GM18951 (cell line): Measurements from ENCODE around the gene MAP4K2.
A peak's percentile ranks its signal among the peaks of the same experiment; 100 is the strongest.

Source experiments
- POLR2A ChIP-seq: IDR thresholded peaks from 4 replicates; pipeline ENCODE4 v1.6.1; 2011; ENCODE audit warnings: mild to moderate bottlenecking; ENCODE audit not compliant: insufficient read length, insufficient read depth; ENCODE audit errors: extremely low read depth
- in situ Hi-C: fragments of 300-500 bp; cut with MboI; formaldehyde crosslinking; loops from one replicate; pipeline ENCODE4 v1.12.0; 2022; ENCODE audit warnings: low sequenced_read_pairs, mixed read lengths, inconsistent platforms; ENCODE audit not compliant: unreplicated experiment

Gene MAP4K2

DNA sequence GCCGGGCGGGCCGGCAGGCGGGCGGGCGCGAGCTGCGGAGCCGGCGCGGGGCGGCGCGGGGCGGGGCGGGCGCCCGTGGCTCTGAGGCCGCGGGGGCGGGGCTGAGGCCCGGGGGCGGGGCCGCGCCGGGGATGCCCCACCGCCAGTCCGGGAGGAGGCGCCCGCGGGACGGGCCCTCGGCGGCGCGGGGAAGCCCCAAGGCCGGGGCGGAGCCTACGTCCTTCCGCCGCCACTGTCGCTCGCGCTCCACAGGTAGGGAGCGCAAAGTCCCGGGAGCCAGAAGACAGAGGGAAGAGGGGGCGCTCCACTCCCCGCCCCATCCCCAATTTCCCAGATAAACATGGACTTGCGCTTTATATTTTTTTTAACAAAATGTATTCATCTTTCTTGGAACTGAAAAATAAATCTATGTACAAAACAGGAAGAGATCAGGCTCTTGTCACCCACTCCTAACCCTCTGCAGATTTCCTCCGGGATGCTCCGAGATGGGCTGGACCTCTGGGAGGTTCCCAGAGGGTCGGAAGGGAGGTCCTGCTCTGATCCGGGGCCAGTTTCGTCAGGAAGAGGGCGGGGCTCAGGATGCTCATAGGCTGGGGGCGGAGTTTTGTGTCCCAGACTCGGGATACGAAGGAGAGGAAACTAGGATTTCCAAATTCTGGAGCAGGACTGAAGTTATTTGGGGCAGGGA lies at the start of gene MAP4K2:
Gene MAP4K2, minus strand, starts transcription at position 57 of the 688 bp plus-strand sequence. CDS start 65 bp downstream, outside the sequence.
- TF ChIP-seq POLR2A, result peak; percentile 51
- in situ Hi-C loops, result no loop called here

DNA sequence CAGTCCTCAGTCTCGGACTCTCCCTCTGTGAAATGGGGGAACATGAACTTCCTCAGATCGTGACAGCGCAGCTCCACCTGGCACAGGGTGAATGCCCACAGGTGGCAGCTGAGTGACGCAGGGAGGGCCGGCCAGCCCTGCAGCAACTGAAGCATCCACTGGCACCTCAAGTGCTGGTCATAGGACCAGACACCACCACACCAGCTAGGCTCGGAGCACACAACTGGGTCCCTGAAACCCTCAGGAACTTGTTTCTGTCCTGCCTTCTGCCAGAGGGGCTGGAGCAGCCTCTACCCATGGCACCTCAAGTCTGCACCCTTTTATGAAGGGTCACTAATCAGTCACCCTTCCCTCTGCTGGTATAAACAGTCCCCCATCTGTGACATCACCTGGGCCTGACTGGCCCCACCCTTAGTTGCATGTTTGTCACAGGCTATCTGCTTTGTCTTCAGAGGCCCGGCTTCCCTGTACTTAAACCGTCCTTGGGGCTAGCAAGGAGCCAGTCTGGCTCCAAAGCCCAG lies 48.9 kb upstream of the MAP4K2 start:
- in situ Hi-C loops, result no loop called here
- TF ChIP-seq POLR2A, result peak; percentile 23

DNA sequence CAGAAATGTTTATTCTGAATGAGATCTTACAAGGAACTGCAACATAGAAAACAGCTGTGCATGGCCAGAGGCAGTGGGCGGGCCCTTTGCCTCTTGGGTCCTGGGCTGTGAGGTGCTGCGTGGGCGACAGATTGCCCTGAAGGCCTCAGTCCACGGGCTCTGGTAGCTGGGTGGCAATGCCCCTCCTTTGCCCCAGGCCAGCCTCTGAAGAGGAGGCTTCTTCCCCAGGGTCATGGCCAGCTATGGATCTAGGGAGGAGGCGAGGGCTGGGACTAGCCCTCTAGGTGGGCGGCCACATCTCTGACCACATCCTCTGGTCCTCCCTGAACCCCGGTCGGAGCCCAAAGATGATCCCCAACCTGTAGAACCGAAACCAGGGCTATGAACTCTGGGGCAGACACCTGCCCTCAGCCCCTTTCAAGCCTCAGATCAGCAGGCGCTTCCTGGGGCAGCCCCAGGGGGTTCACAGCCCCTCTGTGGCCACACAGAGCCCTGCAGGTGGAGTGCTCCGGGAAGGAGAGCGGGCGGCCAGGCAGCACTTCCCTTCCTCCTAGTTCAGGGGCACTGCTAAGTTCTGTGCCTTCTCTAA lies 48.1 kb upstream of the MAP4K2 start:
- peak; percentile 56 for TF ChIP-seq POLR2A
- in situ Hi-C loops, result no loop called here

DNA sequence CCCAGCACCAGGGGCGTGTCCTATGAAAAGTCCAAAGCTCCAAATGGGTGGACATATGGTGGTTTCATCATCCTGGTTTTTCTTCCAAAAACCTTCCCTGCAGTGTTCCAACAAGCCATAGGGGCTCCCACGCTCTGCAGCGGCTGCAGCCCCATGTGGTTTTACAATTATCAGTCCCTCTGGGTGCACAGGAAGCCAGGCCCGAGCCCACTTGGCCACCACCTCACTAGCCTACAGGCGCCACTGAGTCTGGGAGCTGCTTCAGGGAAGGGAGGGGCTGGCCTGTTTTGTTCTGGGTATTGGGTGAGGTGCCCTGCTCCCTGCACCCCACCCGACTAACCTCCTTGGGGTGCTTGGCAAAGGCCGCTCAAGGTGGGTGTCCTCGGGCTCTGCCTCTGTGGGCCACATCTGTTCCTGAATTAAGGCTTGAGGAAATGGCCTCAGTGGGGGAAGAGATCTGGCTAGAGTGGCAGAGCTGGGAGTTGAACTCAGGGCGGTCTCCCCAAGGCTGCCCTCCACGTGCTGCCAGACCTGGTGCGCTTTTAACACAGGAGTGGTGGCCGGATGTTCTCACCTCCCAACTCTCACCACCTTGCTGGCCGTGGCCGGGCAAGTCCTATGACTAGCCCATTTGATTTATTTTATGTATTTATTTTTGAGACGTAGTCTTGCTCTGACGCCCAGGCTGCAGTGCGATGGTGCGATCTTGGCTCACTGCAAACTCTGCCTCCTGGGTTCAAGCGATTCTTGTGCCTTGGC lies 46.8 kb upstream of the MAP4K2 start:
- in situ Hi-C loops, result loop anchor here (5.0 kb wide), 1 partner anchor 43 kb away; no protein-coding TSS in a partner anchor

DNA sequence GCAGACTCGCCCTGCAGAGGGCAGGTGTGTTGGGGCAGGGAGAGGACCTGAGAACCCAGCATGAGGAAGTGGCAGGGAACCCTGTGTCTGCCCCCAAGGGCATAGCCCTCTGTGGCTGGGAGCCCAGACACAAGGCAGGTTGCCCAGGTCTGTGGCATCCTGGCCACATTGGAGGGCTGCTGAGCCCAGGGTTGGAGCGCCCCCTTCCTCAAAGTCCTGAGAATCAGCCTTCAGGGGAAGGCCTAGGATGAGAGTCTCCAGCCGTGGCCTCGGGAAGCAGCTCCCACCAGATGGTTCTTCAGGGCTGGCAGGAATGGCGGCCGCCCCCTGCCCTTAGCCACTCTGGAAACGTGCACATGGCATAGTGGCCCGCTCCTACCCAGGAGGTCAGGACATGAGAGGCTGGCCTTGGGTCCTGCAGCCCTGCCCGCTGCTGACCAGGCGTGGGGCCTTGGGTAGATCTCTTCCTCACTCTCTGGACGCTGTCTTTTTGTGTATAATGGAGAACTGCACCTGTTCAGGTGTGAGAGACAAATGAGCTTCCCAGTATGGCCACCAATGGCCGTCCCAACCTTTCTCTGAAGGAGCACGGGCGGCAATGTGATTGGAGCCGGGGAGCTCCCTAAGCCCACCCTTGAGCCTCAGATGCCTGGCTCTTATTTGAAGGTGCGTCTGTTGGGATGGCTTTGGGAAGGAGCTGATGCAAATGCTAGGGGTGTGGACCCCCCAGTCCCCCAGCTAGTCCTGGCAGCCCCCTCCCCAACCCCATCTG lies 46.0 kb upstream of the MAP4K2 start:
- TF ChIP-seq POLR2A, result no peak
- in situ Hi-C loops, result loop anchor here (5.0 kb wide), 1 partner anchor 43 kb away; no protein-coding TSS in a partner anchor

More for the DNA sequence above, 46.8 kb upstream of the MAP4K2 start:
- no peak for TF ChIP-seq POLR2A

DNA sequence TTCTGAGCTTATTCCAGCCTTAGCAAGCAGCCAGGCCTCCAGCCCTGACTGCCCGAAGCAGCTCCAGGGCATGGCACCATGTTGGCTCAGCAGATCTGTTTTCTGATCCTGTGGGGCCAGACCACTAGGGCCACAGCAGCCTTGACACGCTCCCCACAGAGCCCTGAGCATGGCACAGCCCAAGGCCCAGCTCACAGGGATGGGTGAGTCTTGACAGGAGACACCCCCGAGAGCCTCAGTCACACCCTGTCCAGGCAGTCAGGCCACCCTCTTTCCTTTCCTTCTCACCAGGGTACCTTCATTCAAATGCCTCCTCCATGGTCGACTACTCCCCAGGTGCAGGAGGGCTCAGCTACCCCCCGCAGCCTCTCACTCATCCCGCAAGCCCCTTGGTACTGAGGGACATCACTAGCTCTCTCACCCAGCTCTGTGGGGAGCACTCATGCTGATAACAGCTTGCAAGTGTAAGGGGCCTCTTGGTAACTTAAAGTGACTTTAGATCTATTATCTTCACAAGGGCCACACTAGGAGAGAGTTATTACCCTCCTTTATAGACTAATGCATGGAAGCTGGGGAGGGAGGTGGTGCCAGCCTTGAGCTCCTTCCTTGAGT lies 45.3 kb upstream of the MAP4K2 start:
- in situ Hi-C loops, result loop anchor here (5.0 kb wide), 1 partner anchor 44 kb away; no protein-coding TSS in a partner anchor
- no peak for TF ChIP-seq POLR2A

DNA sequence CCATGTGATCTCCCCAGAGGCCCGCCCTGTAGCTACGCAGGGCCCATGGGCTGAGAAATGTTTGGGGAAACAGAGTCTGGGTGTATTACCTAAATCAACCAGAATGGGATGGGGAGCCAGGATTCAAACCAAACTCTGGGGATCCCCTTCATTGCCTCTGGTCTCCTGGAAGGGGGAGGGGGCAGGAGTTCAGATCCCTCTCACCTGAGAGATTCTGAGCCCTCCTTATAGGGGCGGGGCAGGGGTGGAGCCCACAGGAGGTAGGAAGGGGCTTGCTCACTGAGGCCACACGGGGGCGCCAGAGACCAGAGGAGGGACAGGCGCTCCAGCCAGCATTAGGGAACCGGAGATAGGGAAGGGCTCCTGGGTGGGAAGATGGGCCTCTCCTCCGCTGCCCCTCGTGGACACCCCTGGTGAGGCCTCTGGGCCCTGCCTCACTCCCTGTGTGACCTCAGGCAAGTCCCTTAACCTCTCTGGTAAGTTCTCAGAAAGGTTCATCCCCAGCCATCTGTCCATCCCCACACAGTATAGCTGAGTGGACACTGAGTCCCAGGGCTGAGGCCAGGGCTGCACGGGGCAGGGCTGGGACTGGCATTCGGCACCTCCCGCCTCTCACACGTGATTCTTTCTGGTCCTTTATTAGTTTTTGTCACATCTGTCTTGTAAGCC lies 44.1 kb upstream of the MAP4K2 start:
- TF ChIP-seq POLR2A, result no peak
- in situ Hi-C loops, result loop anchor here (5.0 kb wide), 1 partner anchor 45 kb away; no protein-coding TSS in a partner anchor

DNA sequence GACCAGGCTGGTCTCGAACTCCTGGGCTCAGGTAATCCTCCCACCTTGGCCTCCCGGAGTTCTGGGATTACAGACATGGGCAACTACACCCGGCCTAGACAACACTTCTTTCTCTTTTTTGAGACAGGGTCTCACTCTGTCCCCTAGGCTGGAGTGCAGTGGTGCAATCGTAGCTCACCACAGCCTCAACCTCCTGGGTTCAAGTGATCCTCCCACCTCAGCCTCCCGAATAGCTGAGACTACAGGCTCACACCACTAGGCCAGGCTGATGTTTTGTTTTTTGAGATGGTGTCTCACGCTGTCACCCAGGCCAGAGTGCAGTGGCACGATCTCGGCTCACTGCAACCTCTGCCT lies 42.7 kb upstream of the MAP4K2 start:
- in situ Hi-C loops, result loop anchor here (5.0 kb wide), 1 partner anchor 47 kb away; no protein-coding TSS in a partner anchor

DNA sequence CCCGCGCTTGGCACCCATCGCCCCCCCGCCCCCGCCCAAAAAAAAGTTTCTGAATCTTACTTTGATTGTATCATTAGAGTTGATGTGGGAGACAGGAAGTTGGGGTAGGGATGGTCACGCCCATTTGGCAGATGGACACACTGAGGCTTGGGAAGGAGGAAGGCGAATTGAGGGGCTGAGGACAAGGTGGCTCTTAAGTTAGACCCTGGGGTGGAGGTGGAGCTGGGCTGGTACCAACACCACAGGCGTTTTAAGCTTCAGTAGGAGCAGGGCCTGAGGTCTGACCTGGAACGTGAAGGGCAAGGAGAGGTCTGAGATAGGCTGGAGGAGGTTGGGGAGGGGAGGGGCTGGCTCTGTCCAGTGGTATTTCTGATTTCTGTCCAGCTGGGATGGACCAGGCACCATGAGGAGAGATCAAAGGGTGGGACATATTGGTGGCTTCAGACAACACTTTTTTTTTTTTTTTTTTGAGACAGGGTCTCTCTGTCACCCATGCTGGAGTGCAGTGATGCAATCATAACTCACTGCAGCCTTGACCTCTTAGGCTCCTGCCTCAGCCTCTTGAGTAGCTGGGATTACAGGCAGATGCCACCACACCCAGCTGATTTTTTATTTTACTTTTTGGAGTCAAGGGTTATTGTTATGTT lies 42.2 kb upstream of the MAP4K2 start:
- in situ Hi-C loops, result loop anchor here (5.0 kb wide), 1 partner anchor 47 kb away; no protein-coding TSS in a partner anchor
- TF ChIP-seq POLR2A, result no peak

DNA sequence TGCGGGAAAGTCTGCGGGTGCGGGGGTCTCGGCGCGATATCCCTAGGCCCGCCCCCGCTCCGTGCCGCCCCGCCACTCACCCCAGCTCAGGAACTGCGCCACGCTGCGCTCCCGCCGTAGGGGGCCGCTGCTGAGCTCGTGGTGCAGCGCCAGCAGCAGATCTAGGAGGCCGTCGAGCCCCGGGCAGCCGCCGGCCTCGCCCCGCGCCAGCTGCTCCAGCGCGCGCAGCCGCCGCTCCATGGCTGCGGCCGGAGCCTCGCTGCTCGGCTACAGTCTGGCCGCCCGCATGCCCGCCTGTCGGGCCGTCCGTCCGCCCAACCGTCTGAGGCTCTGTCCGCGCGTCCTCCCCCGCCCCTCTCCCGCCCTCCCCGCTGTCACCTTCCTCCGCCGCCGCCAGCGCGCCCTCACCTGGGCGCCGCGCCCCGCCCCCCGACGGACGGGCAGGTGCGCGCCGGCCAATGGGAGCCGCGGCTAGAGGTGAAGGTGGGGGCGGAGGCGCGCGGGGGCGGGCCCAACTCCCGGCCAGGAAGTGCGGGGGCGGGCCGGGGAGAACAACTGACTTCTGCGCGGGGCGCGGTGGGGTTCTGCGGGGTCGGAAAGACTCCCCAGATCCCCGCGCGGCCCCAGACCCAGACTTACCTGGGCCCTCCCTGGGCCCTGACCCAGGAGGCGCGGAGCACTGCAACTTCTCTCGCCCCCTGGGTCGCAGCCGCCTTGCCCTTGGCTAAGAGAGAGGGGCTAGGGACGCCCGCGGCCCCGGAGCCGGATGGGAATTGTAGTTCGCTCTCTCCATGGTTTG lies 41.5 kb upstream of the MAP4K2 start, which contains the start of gene CDC42BPG:
Gene CDC42BPG, minus strand, starts transcription at position 324 of the 799 bp plus-strand sequence. Its CDS starts 84 bp downstream, at position 240.
- in situ Hi-C loops, result loop anchor here (5.0 kb wide), 1 partner anchor 48 kb away; no protein-coding TSS in a partner anchor

More for the DNA sequence above, 41.5 kb upstream of the MAP4K2 start, which contains the start of gene CDC42BPG:
- no peak for TF ChIP-seq POLR2A
